ENCODE measurements around the gene NCAPH2.
A peak's percentile ranks its signal among the peaks of the same experiment; 100 is the strongest.

Gene NCAPH2

GRCh38 chr22:50527921-50528681 is 20.1 kb downstream of the NCAPH2 start:
- ChIA-PET POLR2A (interaction anchor here (1.4 to 1.7 kb wide), 2 partner anchors 20 to 35 kb away, joined by 4 to 6 read pairs; partner anchors contain the start of genes LMF2, NCAPH2 and SYCE3), CTCF (interaction anchor here (0.7 to 1.1 kb wide), 5 partner anchors 8 to 142 kb away, joined by 3 to 4 read pairs (median 3); no protein-coding TSS in a partner anchor)
- H3K27ac ChIP-seq (ENCODE audit: extremely low read depth, low read depth, low read length) = no peak overlapping the region
- H3K4me3 ChIP-seq (ENCODE audit: low read depth, low read length) = no peak overlapping the region
- H3K36me3 ChIP-seq (ENCODE audit: control insufficient read depth in 2 of 2, insufficient read depth in 1 of 2, low read length in 2 of 2) = peaks cover 0 to 16% of the 10 kb centered on the region in 2 experiments; a peak in 1 of 3 replicates
- TF ChIP-seq GLIS1 (tag by site-specific recombination; IDR thresholded peaks at IDR 0.05) (0 out of 2 replicates have a peak, but pooled peaks have one; percentile 10), ZNF174 (tag by site-specific recombination; IDR thresholded peaks at IDR 0.05) (no peak), ZNF121 (tag by site-specific recombination; IDR thresholded peaks at IDR 0.05) (peak; percentile 87), ZIC2 (tag by site-specific recombination; IDR thresholded peaks at IDR 0.05) (0 out of 2 replicates have a peak, but pooled peaks have one; percentile 9)
- H3K4me1 ChIP-seq (ENCODE audit: control insufficient read depth, insufficient read depth, low read length) = no peaks in the 10 kb centered on the region; the same call in 1 of the 2 replicates
- H3K9me3 ChIP-seq (ENCODE audit: control insufficient read depth, insufficient read depth, low read depth, low read length) = no peaks in the 10 kb centered on the region

DNA sequence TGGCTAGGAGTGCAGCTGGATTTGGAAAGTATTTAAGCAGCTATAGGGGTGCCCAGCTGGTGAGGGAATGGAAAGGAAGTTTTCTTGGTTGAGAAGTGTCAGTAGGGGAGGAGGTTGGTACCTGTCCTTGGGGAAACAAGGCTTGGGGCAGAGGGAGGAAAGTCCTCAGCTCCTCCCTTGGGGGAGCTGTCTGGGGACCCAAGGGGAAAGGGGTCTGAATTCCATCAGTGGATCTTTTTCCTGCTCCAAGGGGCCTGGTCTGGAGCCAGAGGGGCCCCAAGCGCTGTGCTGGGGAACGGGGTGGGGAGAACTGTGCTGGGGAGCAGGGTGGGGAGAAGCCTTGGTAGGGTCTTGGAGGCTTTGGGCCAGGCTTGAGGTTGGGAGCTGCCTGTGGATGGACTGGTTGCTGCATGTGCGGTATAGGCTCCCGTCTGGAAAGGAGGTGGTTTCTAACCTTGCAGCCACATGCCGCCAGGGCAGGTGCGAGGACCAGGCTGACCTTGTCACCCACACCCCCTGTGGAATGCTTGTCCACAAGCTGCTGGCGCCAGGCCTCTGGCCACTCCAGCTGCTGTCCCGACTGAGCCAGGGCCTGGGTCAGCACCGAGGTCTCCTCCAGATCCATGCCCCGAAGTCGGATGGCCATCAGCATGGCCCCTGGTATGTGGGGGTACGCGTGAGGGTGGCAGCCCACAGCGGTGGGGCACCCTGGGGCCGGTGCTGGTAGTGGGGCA is 20.8 kb downstream of the NCAPH2 start:
- no peaks in the 10 kb centered on the region; the same call in 1 of the 2 replicates for H3K4me1 ChIP-seq (ENCODE audit: control insufficient read depth, insufficient read depth, low read length)
- CTCF ChIA-PET = interaction anchor here (0.7 to 1.0 kb wide), 3 partner anchors 35 to 141 kb away, joined by 3 read pairs; no protein-coding TSS in a partner anchor
- H3K4me3 ChIP-seq (ENCODE audit: low read depth, low read length) = no peak overlapping the region
- H3K27ac ChIP-seq (ENCODE audit: extremely low read depth, low read depth, low read length) = no peak overlapping the region
- TF ChIP-seq, protein P1, sequence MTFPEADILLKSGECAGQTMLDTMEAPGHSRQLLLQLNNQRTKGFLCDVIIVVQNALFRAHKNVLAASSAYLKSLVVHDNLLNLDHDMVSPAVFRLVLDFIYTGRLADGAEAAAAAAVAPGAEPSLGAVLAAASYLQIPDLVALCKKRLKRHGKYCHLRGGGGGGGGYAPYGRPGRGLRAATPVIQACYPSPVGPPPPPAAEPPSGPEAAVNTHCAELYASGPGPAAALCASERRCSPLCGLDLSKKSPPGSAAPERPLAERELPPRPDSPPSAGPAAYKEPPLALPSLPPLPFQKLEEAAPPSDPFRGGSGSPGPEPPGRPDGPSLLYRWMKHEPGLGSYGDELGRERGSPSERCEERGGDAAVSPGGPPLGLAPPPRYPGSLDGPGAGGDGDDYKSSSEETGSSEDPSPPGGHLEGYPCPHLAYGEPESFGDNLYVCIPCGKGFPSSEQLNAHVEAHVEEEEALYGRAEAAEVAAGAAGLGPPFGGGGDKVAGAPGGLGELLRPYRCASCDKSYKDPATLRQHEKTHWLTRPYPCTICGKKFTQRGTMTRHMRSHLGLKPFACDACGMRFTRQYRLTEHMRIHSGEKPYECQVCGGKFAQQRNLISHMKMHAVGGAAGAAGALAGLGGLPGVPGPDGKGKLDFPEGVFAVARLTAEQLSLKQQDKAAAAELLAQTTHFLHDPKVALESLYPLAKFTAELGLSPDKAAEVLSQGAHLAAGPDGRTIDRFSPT (tag by site-specific recombination; IDR thresholded peaks at IDR 0.05) = peak; percentile 53
- TF ChIP-seq PRDM1 (tag by site-specific recombination; IDR thresholded peaks at IDR 0.05) (peak; percentile 46; the same call in 1 of the 2 replicates), SETDB1 (IDR thresholded peaks at IDR 0.05; ENCODE audit: insufficient read length, low read length) (no peak), GLIS2 (tag by site-specific recombination; IDR thresholded peaks at IDR 0.05) (0 out of 2 replicates have a peak, but pooled peaks have one; percentile 5)
- H3K9me3 ChIP-seq (ENCODE audit: control insufficient read depth, insufficient read depth, low read depth, low read length) = no peaks in the 10 kb centered on the region
- peaks cover 0 to 8% of the 10 kb centered on the region in 2 experiments; a peak in 1 of 3 replicates for H3K36me3 ChIP-seq (ENCODE audit: control insufficient read depth in 2 of 2, insufficient read depth in 1 of 2, low read length in 2 of 2)
- POLR2A ChIA-PET = interaction anchor here (0.6 to 1.7 kb wide), 5 partner anchors 17 to 54 kb away, joined by 3 to 6 read pairs (median 4); partner anchors contain the start of genes CHKB, LMF2, NCAPH2 and SYCE3

DNA sequence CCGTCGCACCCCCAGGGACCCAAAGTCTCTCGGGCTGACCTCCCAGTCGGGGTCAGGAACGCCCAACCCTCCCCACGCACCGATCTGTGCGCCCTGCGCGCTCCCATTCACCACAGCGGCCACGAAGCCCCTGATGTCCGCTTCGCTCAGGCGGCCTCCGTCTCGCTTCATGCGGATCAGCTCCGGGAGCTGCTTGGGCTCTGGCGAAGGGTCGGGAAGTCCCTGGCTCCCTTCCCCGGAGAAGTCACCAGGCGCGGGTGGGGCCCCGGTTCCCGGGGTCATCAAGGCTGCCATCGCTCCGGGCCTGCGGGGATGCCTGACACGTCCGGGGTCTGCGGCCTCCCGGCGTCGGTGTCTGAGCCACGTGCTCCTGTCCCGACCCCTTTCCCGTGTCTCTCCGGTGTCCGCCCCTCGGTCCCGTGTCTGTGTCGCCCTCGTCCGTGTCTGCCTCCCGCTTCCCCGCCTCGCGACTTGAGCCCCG is 21.4 kb downstream of the NCAPH2 start:
- Histone ChIP-seq H3K36me3 (ENCODE audit: control insufficient read depth in 2 of 2, insufficient read depth in 1 of 2, low read length in 2 of 2) (peaks cover 0 to 2% of the 10 kb centered on the region in 2 experiments; a peak in 1 of 3 replicates), H3K27ac (ENCODE audit: extremely low read depth, low read depth, low read length) (no peak overlapping the region), H3K9me3 (ENCODE audit: control insufficient read depth, insufficient read depth, low read depth, low read length) (no peaks in the 10 kb centered on the region), H3K4me3 (ENCODE audit: low read depth, low read length) (no peak overlapping the region), H3K4me1 (ENCODE audit: control insufficient read depth, insufficient read depth, low read length) (no peaks in the 10 kb centered on the region; the same call in 1 of the 2 replicates)
- CTCF ChIA-PET = no interaction called here
- POLR2A ChIA-PET = interaction anchor here (0.6 to 1.7 kb wide), 3 partner anchors 17 to 33 kb away, joined by 3 to 6 read pairs (median 4); partner anchors contain the start of genes LMF2, NCAPH2 and SYCE3
- TF ChIP-seq KLF1 (tag by site-specific recombination; IDR thresholded peaks at IDR 0.05) (peak; percentile 28; the same call in 1 of the 2 replicates), ZNF221 (tag by site-specific recombination; IDR thresholded peaks at IDR 0.05; ENCODE audit: borderline replicate concordance) (no peak), ZSCAN16 (tag by site-specific recombination; IDR thresholded peaks at IDR 0.05) (no peak), ZBTB44 (tag by site-specific recombination; IDR thresholded peaks at IDR 0.05) (no peak), KLF8 (tag by site-specific recombination; IDR thresholded peaks at IDR 0.05) (peak; percentile 87), ZNF704 (tag by site-specific recombination; IDR thresholded peaks at IDR 0.05) (no peak), HOXA7 (CRISPR knock-in tag; IDR thresholded peaks at IDR 0.05; ENCODE audit: borderline replicate concordance) (no peak), YY2 (tag by site-specific recombination; IDR thresholded peaks at IDR 0.05) (no peak)
- TF ChIP-seq, protein P2, sequence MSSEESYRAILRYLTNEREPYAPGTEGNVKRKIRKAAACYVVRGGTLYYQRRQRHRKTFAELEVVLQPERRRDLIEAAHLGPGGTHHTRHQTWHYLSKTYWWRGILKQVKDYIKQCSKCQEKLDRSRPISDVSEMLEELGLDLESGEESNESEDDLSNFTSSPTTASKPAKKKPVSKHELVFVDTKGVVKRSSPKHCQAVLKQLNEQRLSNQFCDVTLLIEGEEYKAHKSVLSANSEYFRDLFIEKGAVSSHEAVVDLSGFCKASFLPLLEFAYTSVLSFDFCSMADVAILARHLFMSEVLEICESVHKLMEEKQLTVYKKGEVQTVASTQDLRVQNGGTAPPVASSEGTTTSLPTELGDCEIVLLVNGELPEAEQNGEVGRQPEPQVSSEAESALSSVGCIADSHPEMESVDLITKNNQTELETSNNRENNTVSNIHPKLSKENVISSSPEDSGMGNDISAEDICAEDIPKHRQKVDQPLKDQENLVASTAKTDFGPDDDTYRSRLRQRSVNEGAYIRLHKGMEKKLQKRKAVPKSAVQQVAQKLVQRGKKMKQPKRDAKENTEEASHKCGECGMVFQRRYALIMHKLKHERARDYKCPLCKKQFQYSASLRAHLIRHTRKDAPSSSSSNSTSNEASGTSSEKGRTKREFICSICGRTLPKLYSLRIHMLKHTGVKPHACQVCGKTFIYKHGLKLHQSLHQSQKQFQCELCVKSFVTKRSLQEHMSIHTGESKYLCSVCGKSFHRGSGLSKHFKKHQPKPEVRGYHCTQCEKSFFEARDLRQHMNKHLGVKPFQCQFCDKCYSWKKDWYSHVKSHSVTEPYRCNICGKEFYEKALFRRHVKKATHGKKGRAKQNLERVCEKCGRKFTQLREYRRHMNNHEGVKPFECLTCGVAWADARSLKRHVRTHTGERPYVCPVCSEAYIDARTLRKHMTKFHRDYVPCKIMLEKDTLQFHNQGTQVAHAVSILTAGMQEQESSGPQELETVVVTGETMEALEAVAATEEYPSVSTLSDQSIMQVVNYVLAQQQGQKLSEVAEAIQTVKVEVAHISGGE (tag by site-specific recombination; conservative IDR thresholded peaks at IDR 0.05; ENCODE audit: low read depth) = no peak
